GM12892 (cell line): ENCODE data around the gene DNAH10.

ENCODE experiments used
- POLR2A ChIP-seq: IDR thresholded peaks from 2 replicates; pipeline ENCODE4 v1.6.1; 2011; ENCODE audit warnings: low read depth, low read length, control low read depth
- POLR2AphosphoS5 ChIP-seq: IDR thresholded peaks from 2 replicates; pipeline ENCODE4 v1.6.1; 2011; ENCODE audit warnings: low read depth, low read length, control low read depth
- TAF1 ChIP-seq: IDR thresholded peaks from 2 replicates; pipeline ENCODE4 v1.6.1; 2011; ENCODE audit warnings: low read depth, mild to moderate bottlenecking, control low read depth, low read length, borderline replicate concordance

- TF ChIP-seq POLR2A (no peak), POLR2AphosphoS5 (no peak), TAF1 (no peak)
These were observed 70.0 kb downstream of the DNAH10 start for GRCh38 chr12:123832052-123832451.
